ENCODE results near the gene CRACDL.

The CRACDL gene

GRCh38 chr2:98800330-98801064, 135.5 kb downstream of the CRACDL start:
- no peak for DNase-seq

DNA sequence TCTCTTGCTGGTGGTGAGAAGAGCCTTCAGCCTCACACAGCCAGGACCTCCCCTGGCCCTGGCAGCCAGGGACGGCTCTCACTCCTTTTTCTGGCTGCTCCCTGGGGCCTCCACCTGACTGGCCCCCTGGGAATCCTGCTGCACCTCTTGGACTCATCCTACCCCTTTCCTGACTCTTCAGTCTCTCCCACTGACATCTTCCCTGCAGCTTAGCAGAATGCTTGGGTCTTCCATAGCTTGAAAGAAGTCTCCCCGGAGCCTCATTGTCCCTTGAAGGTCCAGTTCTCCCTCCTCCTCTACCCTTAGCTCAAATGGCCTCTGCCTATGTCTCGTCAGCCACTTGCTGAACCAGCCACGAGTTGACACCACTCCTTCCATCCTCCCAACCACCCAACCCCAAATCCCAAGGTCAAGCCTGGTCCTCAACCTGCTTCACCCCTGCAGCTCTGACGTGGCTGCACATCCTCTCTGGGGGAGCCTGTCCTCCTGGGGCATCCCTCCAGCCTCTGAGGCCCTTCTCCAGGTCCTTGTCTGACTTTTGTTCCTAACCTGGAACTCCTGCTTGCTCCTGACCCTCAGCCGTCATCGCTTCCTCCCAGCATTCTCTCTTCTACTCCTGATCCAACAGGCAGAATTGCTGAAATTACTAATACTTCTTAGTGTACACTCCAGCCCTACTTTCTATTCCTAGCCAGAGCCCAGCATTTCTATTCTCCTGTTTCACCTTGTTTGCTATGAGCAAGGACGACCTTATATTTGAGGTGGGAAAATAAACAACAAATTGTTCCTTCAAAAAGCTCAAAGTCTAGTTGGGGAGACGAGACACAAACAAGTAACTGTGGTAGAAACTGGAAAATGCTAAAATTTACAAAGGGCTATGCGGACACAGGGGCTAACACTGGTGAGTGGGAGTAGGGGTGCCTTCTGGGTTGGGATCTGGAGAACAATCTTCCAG, 136.4 kb downstream of the CRACDL start:
- DNase-seq: no peak

- DNase-seq: no peak
These were observed 139.1 kb downstream of the CRACDL start for GRCh38 chr2:98796775-98797544.

DNA sequence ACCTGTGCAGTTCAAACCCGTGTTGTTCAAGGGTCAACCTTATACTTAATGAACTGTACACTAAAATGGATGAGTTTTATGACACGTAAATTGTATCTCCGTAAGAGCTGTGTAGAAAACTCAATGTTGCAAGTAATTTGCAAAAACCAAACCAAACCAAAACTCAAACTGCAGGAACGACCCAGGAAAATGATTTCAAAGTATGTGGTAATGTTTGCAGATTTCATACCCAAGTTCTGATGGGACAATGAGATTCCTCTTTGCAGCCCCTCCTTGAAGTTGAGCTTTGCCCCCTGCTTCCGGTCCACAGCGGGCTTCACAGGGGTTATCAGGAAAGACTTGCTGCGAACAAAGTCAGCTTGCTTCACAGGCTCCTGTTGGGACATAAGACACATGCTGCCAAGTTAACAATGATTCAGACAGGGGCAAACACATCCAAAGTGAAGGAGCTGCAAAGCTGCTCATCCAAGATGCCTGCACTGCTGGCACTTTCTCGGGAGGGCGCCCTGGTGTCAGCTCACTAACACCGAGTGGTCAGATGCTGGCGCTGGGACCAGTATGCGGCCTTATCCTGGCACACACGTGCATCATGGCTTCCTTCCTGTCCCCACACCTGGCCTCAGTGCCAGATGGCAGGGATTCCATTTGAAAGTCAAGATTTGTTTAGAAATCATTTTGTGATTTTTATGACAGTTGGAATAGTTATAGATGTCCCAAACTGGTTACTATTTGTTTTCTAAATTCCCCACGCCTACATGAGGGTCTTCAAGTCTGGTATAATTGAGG, 139.9 kb downstream of the CRACDL start:
- DNase-seq: no peak

DNA sequence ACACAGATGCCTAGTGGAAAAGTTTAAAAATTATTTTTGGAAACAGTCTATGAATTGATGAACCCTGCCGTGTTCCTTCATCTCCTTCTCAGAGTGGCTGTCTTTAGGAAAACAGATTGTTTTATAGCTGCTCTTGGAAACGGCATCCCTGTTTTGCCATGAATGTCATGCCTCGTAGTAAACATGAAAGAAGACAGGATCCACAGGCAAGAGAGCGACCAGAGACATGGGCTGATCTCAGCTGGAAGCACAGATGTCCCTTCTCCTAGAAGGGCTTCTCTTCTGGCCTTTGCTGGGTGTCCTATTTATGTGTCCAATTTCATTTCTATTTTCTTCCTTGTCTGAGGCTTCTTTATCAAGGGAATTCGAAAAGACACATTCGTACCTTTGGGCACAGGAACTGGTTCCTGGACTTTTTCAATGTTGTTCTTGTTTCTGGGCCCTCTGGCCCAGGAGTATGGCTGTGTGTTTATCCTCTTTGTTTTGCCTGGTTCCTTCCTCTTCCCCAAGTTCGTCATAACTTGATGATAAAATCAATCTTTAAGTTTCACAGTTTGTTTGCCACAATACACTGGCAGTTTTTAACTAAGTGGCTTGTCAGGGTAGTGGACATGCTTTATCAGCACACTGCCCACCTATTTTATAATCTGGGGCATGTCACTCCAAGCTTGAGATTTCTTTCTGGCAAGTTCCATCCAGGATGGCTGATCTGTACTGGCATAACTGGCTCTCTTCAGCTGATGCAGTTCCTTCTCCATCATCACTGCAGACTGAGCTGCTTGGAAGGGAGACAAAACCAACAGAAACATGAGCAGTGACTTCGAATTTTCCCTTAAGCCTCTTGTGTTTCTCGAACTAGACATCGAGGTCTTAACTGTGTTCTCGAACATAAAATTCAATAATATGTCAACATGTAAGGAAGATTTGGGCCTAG, 141.9 kb downstream of the CRACDL start:
- peak; percentile 40 for DNase-seq

DNA sequence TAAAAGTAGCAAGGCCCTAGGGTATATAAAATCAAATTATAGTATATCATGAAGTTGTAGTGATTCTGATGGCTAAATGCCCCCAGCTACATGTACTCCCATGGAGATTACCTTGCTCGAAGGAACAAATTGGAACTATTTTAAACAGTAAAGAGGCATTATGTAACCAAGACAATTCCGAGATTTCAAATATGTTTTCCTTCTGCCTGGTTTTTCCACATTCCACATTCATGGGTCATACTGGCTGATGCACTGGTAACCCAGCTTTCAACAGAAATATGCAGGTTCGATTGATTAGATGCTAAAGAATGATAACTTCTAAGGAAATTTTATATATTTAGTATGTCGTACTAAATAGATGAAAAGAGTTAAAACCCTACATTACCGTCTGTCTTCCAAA, 142.8 kb downstream of the CRACDL start:
- DNase-seq: no peak

- DNase-seq: no peak
These were observed 145.8 kb downstream of the CRACDL start for GRCh38 chr2:98790221-98790620.

DNA sequence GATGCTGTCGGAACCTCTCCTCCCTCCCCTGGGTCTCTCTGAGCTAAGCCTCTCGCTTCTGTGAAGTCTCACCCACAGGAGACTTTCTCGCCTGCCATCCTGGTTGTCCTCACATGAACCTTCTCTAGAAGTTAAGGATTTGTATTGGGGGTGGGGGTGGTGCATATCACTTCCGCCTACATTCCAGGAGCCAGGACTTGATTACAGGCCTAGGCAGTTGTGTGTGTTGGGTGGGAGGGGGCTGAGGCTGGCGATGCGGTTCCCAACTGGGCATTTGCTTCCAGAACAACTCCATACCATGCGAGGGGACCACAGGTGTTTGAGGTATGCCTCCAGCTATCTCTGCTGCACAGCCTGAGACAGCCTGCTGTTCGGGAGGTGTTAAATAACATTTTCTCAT, 148.3 kb downstream of the CRACDL start:
- no peak for DNase-seq

GRCh38 chr2:98786179-98786578, 149.8 kb downstream of the CRACDL start:
- DNase-seq: no peak

DNA sequence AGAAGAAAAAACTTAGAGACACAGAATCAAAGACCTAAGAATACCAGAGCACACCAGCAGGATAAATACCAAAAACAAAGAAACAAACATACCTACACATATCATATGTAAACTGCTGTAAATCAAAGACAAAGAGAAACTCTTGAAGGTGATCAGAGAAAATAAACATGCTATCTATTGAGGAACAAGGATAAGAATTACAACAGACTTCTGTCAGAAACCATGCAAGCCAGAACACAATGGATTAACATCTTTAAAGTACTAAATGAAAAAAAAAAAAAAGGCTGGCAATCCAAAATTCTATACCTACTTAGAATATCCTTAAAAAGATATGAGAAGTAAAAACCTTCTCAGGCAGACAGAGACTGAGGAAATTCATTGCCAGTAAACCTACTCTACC, 153.5 kb downstream of the CRACDL start:
- no peak for DNase-seq

GRCh38 chr2:98781822-98782221, 154.2 kb downstream of the CRACDL start:
- no peak for DNase-seq

DNA sequence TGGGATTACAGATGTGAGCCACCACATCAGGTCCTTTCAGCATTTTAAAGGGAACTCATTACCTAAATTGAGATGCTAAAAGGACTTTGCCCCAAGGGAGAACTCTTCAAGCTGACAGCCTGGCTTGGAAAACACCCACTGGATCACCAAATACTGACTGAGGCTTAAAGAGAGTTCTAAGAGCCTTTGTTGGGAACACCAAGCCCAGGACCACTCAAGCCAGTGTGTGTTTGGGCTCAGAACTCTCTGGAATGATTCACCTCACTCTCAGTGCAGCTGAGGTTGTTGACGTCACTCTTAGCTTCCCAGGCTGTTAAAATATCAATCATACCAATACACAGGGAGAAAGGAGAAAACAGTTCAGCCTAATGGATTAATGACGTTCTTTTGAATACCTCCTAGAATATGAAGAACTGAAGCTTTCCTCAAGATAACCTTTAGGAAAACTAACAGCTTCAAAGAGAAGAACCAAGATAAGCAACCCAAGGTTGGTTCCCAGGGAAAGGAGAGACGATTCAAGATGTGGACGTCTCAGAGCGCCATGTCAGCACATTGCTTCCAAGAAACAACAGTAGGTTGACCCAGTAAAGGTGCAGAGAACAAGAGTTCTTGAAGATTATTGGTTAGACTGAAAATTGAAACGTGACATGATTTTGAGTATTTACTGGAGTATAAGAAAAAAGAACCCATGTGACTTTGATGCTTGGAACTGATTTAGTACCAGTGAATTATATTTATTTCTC, 157.1 kb downstream of the CRACDL start:
- DNase-seq: no peak

DNA sequence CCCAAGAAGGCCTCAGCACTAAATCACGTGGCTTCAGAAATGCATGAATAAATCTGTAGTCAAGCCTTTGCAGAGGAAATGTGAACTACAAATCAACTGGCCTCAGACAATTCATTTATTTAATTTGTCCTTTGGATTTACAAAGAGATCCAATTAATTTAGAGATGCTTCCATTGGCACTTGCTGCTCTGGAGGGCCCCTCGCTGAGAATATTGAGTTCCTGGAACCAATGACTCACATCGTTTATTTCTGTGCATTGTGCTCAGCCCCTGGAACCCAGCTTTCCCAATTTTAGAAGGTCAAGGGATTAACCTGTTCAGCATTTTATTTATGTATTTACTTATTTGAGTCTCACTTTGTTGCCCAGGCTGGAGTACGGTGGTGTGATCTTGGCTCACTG, 157.9 kb downstream of the CRACDL start:
- DNase-seq: no peak

- no peak for DNase-seq
These were observed 158.3 kb downstream of the CRACDL start for GRCh38 chr2:98777710-98778109.

DNA sequence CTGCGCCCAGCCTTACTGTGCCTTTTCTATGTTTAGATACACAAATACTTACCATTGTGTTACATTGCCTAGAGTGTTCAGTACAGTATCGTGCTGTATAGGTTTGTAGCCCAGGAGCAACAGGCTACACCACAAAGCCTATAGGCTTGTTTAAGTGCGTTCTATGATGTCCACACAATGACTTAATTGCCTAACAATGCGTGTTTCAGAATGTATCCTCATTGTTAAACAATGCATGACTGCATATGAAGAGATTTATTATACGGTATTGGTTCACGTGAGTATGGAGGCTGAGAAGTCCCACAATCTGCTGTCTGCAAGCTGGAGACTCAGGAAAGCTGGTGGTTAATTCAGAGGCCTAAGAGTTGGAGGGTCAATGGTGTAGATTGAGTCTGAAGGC, 158.9 kb downstream of the CRACDL start:
- DNase-seq: no peak

DNA sequence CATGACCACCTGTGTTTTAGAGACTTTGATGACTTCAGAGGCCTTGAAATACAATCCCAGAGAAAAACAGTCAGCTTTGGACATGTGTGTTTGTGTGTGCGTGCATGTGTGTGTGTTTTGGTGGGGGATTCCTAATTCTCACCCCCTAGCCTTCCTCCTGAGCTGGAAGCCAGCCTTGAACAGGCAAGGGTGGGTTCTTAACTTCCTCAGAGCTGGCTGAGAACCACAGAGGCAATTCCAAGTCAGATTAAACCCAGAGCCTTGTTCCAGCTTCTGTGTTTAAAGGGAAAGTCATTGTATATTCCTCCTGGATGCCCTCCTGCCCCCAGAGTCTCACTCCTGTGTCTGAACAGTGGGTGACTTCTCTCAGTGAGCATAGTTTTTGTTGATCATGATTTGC, 159.9 kb downstream of the CRACDL start:
- DNase-seq: no peak

DNA sequence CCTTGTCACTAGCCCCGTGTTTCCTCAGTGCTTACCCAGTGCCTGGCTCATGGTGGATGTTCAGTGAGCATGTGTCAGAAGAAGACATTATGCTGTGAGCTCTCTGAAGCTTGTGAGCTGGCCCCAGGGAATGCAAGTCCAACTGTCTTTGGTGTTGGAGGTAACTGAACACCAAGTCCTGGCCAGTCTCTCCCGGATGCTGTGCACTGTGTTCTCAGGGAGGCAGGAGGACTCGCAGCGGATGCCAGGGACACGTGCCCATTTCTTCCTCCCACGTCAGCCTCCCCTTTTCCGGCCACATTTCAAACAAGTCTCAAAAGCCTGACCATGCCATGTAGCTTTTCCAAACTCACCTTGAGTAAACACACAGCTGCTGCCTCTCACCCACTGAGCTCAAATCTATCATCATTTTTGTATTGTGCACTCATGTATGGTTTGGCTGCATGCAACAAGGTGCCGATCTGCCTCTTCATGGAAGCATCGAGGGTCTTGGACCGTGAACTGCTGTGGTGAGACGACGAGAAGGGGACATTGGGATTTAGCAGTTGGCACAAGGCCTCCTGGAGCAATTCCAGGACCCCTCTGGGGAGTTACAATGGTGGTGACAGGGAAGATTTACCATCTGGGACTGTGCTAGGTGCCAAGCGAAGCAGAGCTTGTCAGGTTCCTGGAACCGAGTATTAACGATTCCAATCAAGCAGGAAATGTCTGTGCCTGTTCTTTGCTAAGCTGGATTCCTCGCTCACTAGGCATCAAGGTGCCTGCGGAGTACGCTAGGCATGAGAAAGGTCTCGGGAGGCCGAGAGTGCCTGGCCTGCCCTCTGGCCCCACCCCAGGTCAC, 160.7 kb downstream of the CRACDL start:
- DNase-seq: no peak

- no peak for DNase-seq
These were observed 162.1 kb downstream of the CRACDL start for GRCh38 chr2:98773907-98774306.

DNA sequence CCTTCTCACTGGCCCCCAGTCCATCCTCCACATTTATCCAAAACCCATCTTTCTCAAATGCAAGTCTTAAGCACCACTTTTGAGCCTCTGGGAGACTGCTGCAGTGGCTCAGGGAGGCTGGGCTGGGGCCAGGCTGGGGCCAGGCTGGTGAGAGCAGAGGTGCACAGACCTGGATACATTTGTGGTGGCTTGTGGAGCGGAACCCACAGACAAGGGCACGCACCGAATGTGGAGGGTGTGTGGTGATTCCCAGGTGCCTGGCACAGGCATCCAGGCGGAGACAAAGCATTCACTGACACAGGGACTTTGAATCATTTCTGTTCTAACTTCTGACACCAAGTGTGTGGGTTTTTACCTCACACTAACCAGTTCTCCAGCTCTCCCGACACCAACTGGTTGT, 162.9 kb downstream of the CRACDL start:
- DNase-seq: no peak

GRCh38 chr2:98772536-98772935, 163.5 kb downstream of the CRACDL start:
- no peak for DNase-seq
